ENCODE results near the gene SLC51A. TPM values are rescaled to one million over a fixed set of nuclear protein-coding genes. Genes with fewer than 3 reads are reported as not detected.

SLC51A gene
- total and polyA plus RNA-seq, 4 experiments from 2014 or later = 2.7 TPM; not detected in 3

Other genes with a start within 250 kb of the SLC51A start
- 10 to 100 TPM; 63.2 to 73.1 TPM for gene TFRC, start 134.4 kb upstream of the SLC51A start, total RNA-seq
- gene TFRC, start 134.4 kb upstream of the SLC51A start, polyA plus RNA-seq = 10 to 100 TPM; 21.7 to 38.3 TPM
- gene ZDHHC19, start 5.1 kb upstream of the SLC51A start, total RNA-seq = not detected
- gene ZDHHC19, start 5.1 kb upstream of the SLC51A start, polyA plus RNA-seq = not detected
- 10 to 100 TPM; 70.1 to 73.7 TPM for gene PCYT1A, start 71.2 kb downstream of the SLC51A start, total RNA-seq
- gene PCYT1A, start 71.2 kb downstream of the SLC51A start, polyA plus RNA-seq = 10 to 100 TPM; 11.0 to 25.5 TPM
- 1 to 10 TPM; 6.0 to 7.4 TPM for gene DYNLT2B, start 101.7 kb downstream of the SLC51A start, total RNA-seq
- 10 to 100 TPM; 18.5 to 31.1 TPM for gene DYNLT2B, start 101.7 kb downstream of the SLC51A start, polyA plus RNA-seq
- 1 to 10 TPM; 2.4 to 2.6 TPM for gene TM4SF19, start 121.9 kb downstream of the SLC51A start, total RNA-seq
- under 1 TPM in 1 of 2 donors, not detected in 1; 0.11 TPM for gene TM4SF19, start 121.9 kb downstream of the SLC51A start, polyA plus RNA-seq
- gene UBXN7, start 215.9 kb downstream of the SLC51A start, total RNA-seq = 10 to 100 TPM; 72.6 to 90.8 TPM
- 10 to 100 TPM; 16.8 to 31.6 TPM for gene UBXN7, start 215.9 kb downstream of the SLC51A start, polyA plus RNA-seq

Measured in CD4-positive, alpha-beta memory T cell (primary cell).